H4 (cell line): ENCODE data around the gene MNT. TPM values are rescaled to one million over a fixed set of nuclear protein-coding genes. Genes with fewer than 3 reads are reported as not detected.

Experiments
- total RNA-seq: library from RNA; depleted of rRNA; stranded (reverse); fragments of >200 nt; shearing (Covaris generic); gene quantifications from 2 replicates; pipeline ENCODE4 v1.2.3, GENCODE V29; 2014; rRNA removed

The MNT gene
- total RNA-seq, 1 experiment from 2014 or later, result 1.5 TPM

Other genes starting within 250 kb of the MNT start
- gene SMG6, start 97.3 kb downstream of the MNT start, total RNA-seq, result 10.3 and 24.5 TPM in 2 replicates
- 23.1 and 34.9 TPM in 2 replicates for gene SRR, start 97.1 kb downstream of the MNT start, total RNA-seq
- 49.8 and 54.8 TPM in 2 replicates for gene TSR1, start 64.6 kb downstream of the MNT start, total RNA-seq
- 3.1 and 11.2 TPM in 2 replicates for gene SGSM2, start 63.6 kb downstream of the MNT start, total RNA-seq
- gene METTL16, start 110.8 kb upstream of the MNT start, total RNA-seq, result 35.9 and 44.4 TPM in 2 replicates
- 49.1 and 57.1 TPM in 2 replicates for gene PAFAH1B1, start 192.6 kb upstream of the MNT start, total RNA-seq